Bronchial epithelial cell (primary cell): ENCODE measurements around the gene RPP40. TPM values are rescaled to one million over a fixed set of nuclear protein-coding genes. Genes with fewer than 3 reads are reported as not detected.
A peak's percentile ranks its signal among the peaks of the same experiment; 100 is the strongest.
"Not testable (repeated sequence)": the region's sequence is repeated elsewhere in the genome, so short reads cannot be mapped to it uniquely, and the experiment has no call there.

ENCODE experiments used
- DNase-seq: peaks from one replicate; pipeline ENCODE4 v3.0.0-alpha.2; 2010; ENCODE audit warnings: low read depth
- FAIRE-seq: peaks from 2 replicates; lab custom pipeline; 2011; peaks lifted over from hg19 to GRCh38; lab: Jason Lieb, UNC
- H3K27me3 ChIP-seq: 2 replicates; pipeline ENCODE4 v1.5.1; 2011; ENCODE audit warnings: low read length; ENCODE audit not compliant: control insufficient read depth, insufficient read depth
- H3K36me3 ChIP-seq: 2 replicates; pipeline ENCODE4 v1.5.1; 2011; ENCODE audit warnings: low read length; ENCODE audit not compliant: control insufficient read depth, insufficient read depth
- H3K4me3 ChIP-seq: 2 replicates; pipeline ENCODE4 v1.5.1; 2011; ENCODE audit warnings: mild to moderate bottlenecking, low read depth, low read length, control low read depth
- CTCF ChIP-seq: IDR thresholded peaks from 2 replicates; pipeline ENCODE4 v1.5.1; 2011; ENCODE audit warnings: mild to moderate bottlenecking, moderate library complexity, low read length, control low read depth, inconsistent platforms; ENCODE audit not compliant: insufficient read depth, severe bottlenecking
- total RNA-seq: library from RNA; depleted of rRNA; stranded (reverse); fragments of >200 nt; gene quantifications from 2 replicates; pipeline ENCODE4 v1.2.1, GENCODE V29; 2014

Gene RPP40
- total RNA-seq, 1 donor from 2014 or later = 10.3 TPM

- Histone ChIP-seq H3K4me3 (no peak overlapping the region), H3K36me3 (no peaks in the 10 kb centered on the region), H3K27me3 (no peaks in the 10 kb centered on the region)
- no peak for TF ChIP-seq CTCF
- no peak for FAIRE-seq
- no peak for DNase-seq
These were observed 30.5 kb upstream of the RPP40 start for GRCh38 chr6:5034328-5034727.

- not testable (repeated sequence) for FAIRE-seq, DNase-seq, H3K27me3 ChIP-seq, H3K36me3 ChIP-seq
- H3K4me3 ChIP-seq = peak overlapping the region; percentile 20
These were observed 29.5 kb upstream of the RPP40 start for GRCh38 chr6:5033214-5033904.

GRCh38 chr6:5032706-5033105 is 28.9 kb upstream of the RPP40 start:
- FAIRE-seq = not testable (repeated sequence)
- H3K4me3 ChIP-seq = peak overlapping the region; percentile 20

GRCh38 chr6:5031150-5031549 is 27.3 kb upstream of the RPP40 start:
- H3K36me3 ChIP-seq = no peaks in the 10 kb centered on the region
- no peaks in the 10 kb centered on the region for H3K27me3 ChIP-seq
- no peak for TF ChIP-seq CTCF
- no peak overlapping the region for H3K4me3 ChIP-seq
- DNase-seq (no peak), FAIRE-seq (no peak)

More at GRCh38 chr6:5032706-5033105, 28.9 kb upstream of the RPP40 start:
- DNase-seq = peak; percentile 32
- H3K27me3 ChIP-seq, H3K36me3 ChIP-seq: not testable (repeated sequence)

- Histone ChIP-seq H3K4me3 (no peak overlapping the region), H3K27me3 (no peaks in the 10 kb centered on the region), H3K36me3 (no peaks in the 10 kb centered on the region)
- FAIRE-seq (no peak), DNase-seq (peak; percentile 63)
- peak; percentile 68 for TF ChIP-seq CTCF
These were observed 26.8 kb upstream of the RPP40 start for GRCh38 chr6:5030596-5031136.

- no peak for TF ChIP-seq CTCF
These were observed 25.8 kb upstream of the RPP40 start for GRCh38 chr6:5029609-5030008.

GRCh38 chr6:5028921-5029320 is 25.1 kb upstream of the RPP40 start:
- Histone ChIP-seq H3K36me3 (no peaks in the 10 kb centered on the region), H3K27me3 (no peaks in the 10 kb centered on the region), H3K4me3 (no peak overlapping the region)
- FAIRE-seq (no peak), DNase-seq (no peak)
- TF ChIP-seq CTCF = no peak

More at GRCh38 chr6:5029609-5030008, 25.8 kb upstream of the RPP40 start:
- Histone ChIP-seq H3K4me3 (no peak overlapping the region), H3K27me3 (no peaks in the 10 kb centered on the region), H3K36me3 (no peaks in the 10 kb centered on the region)
- DNase-seq (no peak), FAIRE-seq (no peak)
